ENCODE results near the gene TM9SF4.

GRCh38 chr20:32189691-32190615 is 80.4 kb downstream of the TM9SF4 start:
- TF ChIP-seq REST (IDR thresholded peaks at IDR 0.05; ENCODE audit: insufficient read depth in 1 of 2, low read depth in 2 of 2, low read length in 2 of 2): no peak
- TF ChIP-seq TAF1 (IDR thresholded peaks at IDR 0.05; ENCODE audit: borderline replicate concordance, insufficient read depth, low read length): no peak
- no peak for TF ChIP-seq POLR2AphosphoS5 (IDR thresholded peaks at IDR 0.05; ENCODE audit: low read depth, low read length)
- no peak for TF ChIP-seq SIN3A (IDR thresholded peaks at IDR 0.05; ENCODE audit: borderline replicate concordance, insufficient read depth, low read length)

All from PFSK-1 (cell line).